GM12878 (cell line): ENCODE data around the gene DNAI4. TPM values are rescaled to one million over a fixed set of nuclear protein-coding genes. Genes with fewer than 3 reads are reported as not detected.
A peak's percentile ranks its signal among the peaks of the same experiment; 100 is the strongest.

Experiments
- ATAC-seq: fragments of 200-7000 bp; cut with Tn5 transposase; 3 replicates; pipeline ENCODE4 v1.9.1; 2020; ENCODE audit warnings: mild to moderate bottlenecking, moderate library complexity
- BruUV-seq: library from RNA; stranded (reverse); fragments of 400-500 nt; replicated peaks from 2 replicates; lab custom pipeline; 2021; lab: Mats Ljungman, UMichigan
- CTCF ChIA-PET: fragments of 300-600 bp; sonication (Branson Sonifier 250); formaldehyde crosslinking; extraction: SDS; loops from one replicate; lab custom pipeline; 2021; ENCODE audit warnings: inconsistent platforms; lab: Yijun Ruan, JAX
- POLR2A ChIA-PET: fragments of 350-600 bp; formaldehyde crosslinking; extraction: SDS; loops from one replicate; lab custom pipeline; 2021; ENCODE audit warnings: inconsistent platforms; lab: Charles Lee
- RAD21 ChIA-PET: fragments of 300-600 bp; sonication (Branson Sonifier 250); formaldehyde crosslinking; loops from one replicate; lab custom pipeline; 2023; ENCODE audit warnings: antibody characterized with exemption; ENCODE audit not compliant: unreplicated experiment; lab: Charles Lee
- SMC1A ChIA-PET: fragments of 300-600 bp; sonication (Branson Sonifier 250); formaldehyde crosslinking; loops from one replicate; lab custom pipeline; 2023; ENCODE audit not compliant: unreplicated experiment, uncharacterized antibody; lab: Charles Lee
- DNase-seq: peaks from one replicate; pipeline ENCODE4 v3.0.0-alpha.2; 2011; ENCODE audit warnings: low read depth, low spot score
- FAIRE-seq: peaks from 3 replicates; lab custom pipeline; 2011; peaks lifted over from hg19 to GRCh38; lab: Jason Lieb, UNC
- H2AFZ ChIP-seq: 2 replicates; pipeline ENCODE4 v1.6.0; 2011; ENCODE audit warnings: low read depth, low read length, control low read depth; ENCODE audit not compliant: control insufficient read depth
- H3K27ac ChIP-seq: 2 replicates; pipeline ENCODE4 v1.5.1; 2011; ENCODE audit warnings: control low read depth; ENCODE audit not compliant: control insufficient read depth, insufficient read depth
- H3K27me3 ChIP-seq, 2 experiments: replicated peaks in 1 of 2; 2 replicates each; pipeline versions ENCODE4 v1.6.0 to v1.6.1; 2011; ENCODE audit warnings: low read length in 1 of 2; ENCODE audit not compliant: control insufficient read depth in 2 of 2, insufficient read depth in 2 of 2
- H3K36me3 ChIP-seq, 2 experiments: 2 replicates each; pipeline ENCODE4 v1.5.1; 2011; ENCODE audit warnings: low read length in 1 of 2; ENCODE audit not compliant: control insufficient read depth in 2 of 2, insufficient read depth in 2 of 2
- H3K4me1 ChIP-seq: 2 replicates; pipeline ENCODE4 v1.6.1; 2011; ENCODE audit warnings: mild to moderate bottlenecking, low read length, moderate library complexity, mixed read lengths; ENCODE audit not compliant: control insufficient read depth, insufficient read depth
- H3K4me2 ChIP-seq: 2 replicates; pipeline ENCODE4 v1.6.0; 2011; ENCODE audit warnings: control low read depth; ENCODE audit not compliant: control insufficient read depth, insufficient read depth
- H3K4me3 ChIP-seq: fragments of 200-600 bp; sonication (generic); 2 replicates; pipeline ENCODE4 v1.5.1; 2016
- H3K79me2 ChIP-seq: 2 replicates; pipeline ENCODE4 v1.6.0; 2011; ENCODE audit warnings: low read length; ENCODE audit not compliant: control insufficient read depth, insufficient read depth
- H3K9ac ChIP-seq: 2 replicates; pipeline ENCODE4 v1.8.0; 2011; ENCODE audit warnings: low read length, control low read depth, mixed read lengths; ENCODE audit not compliant: control insufficient read depth, insufficient read depth
- H3K9me3 ChIP-seq: replicated peaks from 3 replicates; pipeline ENCODE4 v1.5.1; 2011; ENCODE audit warnings: mild to moderate bottlenecking, low read length; ENCODE audit not compliant: control insufficient read depth, insufficient read depth
- H4K20me1 ChIP-seq: 2 replicates; pipeline ENCODE4 v1.6.0; 2011; ENCODE audit not compliant: control insufficient read depth, insufficient read depth
- ASH2L ChIP-seq: fragments of 300-600, 200-600 bp; sonication (generic); IDR thresholded peaks from 2 replicates; pipeline ENCODE4 v1.6.1; 2017; ENCODE audit warnings: low read depth, mild to moderate bottlenecking, borderline replicate concordance
- CHD2 ChIP-seq: IDR thresholded peaks from 2 replicates; pipeline ENCODE4 v1.6.1; 2011; ENCODE audit warnings: low read depth, low read length, improper control_type of control experiment, borderline replicate concordance
- CREB1 ChIP-seq: IDR thresholded peaks from 2 replicates; pipeline ENCODE4 v1.6.1; 2012; ENCODE audit warnings: low read depth, mild to moderate bottlenecking, inconsistent platforms
- FOXK2 ChIP-seq: fragments of 450-650 bp; IDR thresholded peaks from 2 replicates; pipeline ENCODE4 v1.6.1; 2017; ENCODE audit warnings: mild to moderate bottlenecking, moderate library complexity
- GABPA ChIP-seq: IDR thresholded peaks from 2 replicates; pipeline ENCODE4 v1.6.1; 2014; ENCODE audit warnings: antibody characterized with exemption, low read depth, mild to moderate bottlenecking, inconsistent platforms
- HDGF ChIP-seq: fragments of 450-650 bp; IDR thresholded peaks from 2 replicates; pipeline ENCODE4 v1.6.1; 2016; ENCODE audit warnings: antibody characterized with exemption
- IRF5 ChIP-seq: fragments of 450-650 bp; IDR thresholded peaks from 2 replicates; pipeline ENCODE4 v1.6.1; 2017; ENCODE audit warnings: borderline replicate concordance
- JUNB ChIP-seq: IDR thresholded peaks from 2 replicates; pipeline ENCODE4 v1.6.1; 2016; ENCODE audit warnings: antibody characterized with exemption, mild to moderate bottlenecking
- KLF5 ChIP-seq: fragments of 450-650 bp; IDR thresholded peaks from 2 replicates; pipeline ENCODE4 v1.6.1; 2014; ENCODE audit warnings: mild to moderate bottlenecking; ENCODE audit not compliant: partially characterized antibody
- MXI1 ChIP-seq: fragments of 150-350 bp; IDR thresholded peaks from 2 replicates; pipeline ENCODE4 v1.6.1; 2011; ENCODE audit warnings: low read depth, mild to moderate bottlenecking, inconsistent platforms, low read length, improper control_type of control experiment
- NFIC ChIP-seq: IDR thresholded peaks from 2 replicates; pipeline ENCODE4 v1.6.1; 2012; ENCODE audit warnings: low read depth, mild to moderate bottlenecking, inconsistent platforms, low read length, moderate library complexity
- NRF1 ChIP-seq: conservative IDR thresholded peaks from 2 replicates; pipeline ENCODE4 v1.6.1; 2011; ENCODE audit warnings: mild to moderate bottlenecking, low read depth, low read length, improper control_type of control experiment
- PKNOX1 ChIP-seq: fragments of 450-650 bp; IDR thresholded peaks from 2 replicates; pipeline ENCODE4 v1.6.1; 2016; ENCODE audit warnings: mild to moderate bottlenecking
- RAD21 ChIP-seq: IDR thresholded peaks from 2 replicates; pipeline ENCODE4 v1.6.1; 2011; ENCODE audit warnings: mild to moderate bottlenecking, low read depth, low read length, moderate library complexity; ENCODE audit not compliant: insufficient read depth
- RCOR1 ChIP-seq: conservative IDR thresholded peaks from 2 replicates; pipeline ENCODE4 v1.6.1; 2012; ENCODE audit warnings: low read depth, low read length, improper control_type of control experiment
- SIX5 ChIP-seq: IDR thresholded peaks from 2 replicates; pipeline ENCODE4 v1.6.1; 2011; ENCODE audit warnings: mild to moderate bottlenecking, low read depth, low read length, moderate library complexity; ENCODE audit not compliant: severe bottlenecking
- SMARCA5 ChIP-seq: fragments of 450-650 bp; IDR thresholded peaks from 2 replicates; pipeline ENCODE4 v1.6.1; 2017; ENCODE audit warnings: mild to moderate bottlenecking
- STAT3 ChIP-seq: IDR thresholded peaks from 2 replicates; pipeline ENCODE4 v1.6.1; 2011; ENCODE audit warnings: low read depth, low read length, improper control_type of control experiment
- TAF1 ChIP-seq: IDR thresholded peaks from 2 replicates; pipeline ENCODE4 v1.6.1; 2011; ENCODE audit warnings: mild to moderate bottlenecking, low read depth, low read length, borderline replicate concordance
- TCF7 ChIP-seq: IDR thresholded peaks from 2 replicates; pipeline ENCODE4 v1.6.1; 2014; ENCODE audit warnings: antibody characterized with exemption, borderline replicate concordance
- ZBED1 ChIP-seq: IDR thresholded peaks from 2 replicates; pipeline ENCODE4 v1.6.1; 2016; ENCODE audit warnings: borderline replicate concordance
- ZNF217 ChIP-seq: fragments of 450-650 bp; IDR thresholded peaks from 2 replicates; pipeline ENCODE4 v1.6.1; 2017; ENCODE audit warnings: antibody characterized with exemption, mild to moderate bottlenecking
- ZNF622 ChIP-seq: fragments of 450-650 bp; IDR thresholded peaks from 2 replicates; pipeline ENCODE4 v1.6.1; 2017; ENCODE audit warnings: mild to moderate bottlenecking, inconsistent platforms
- WGBS: methylation state at CpG from one replicate; pipeline ENCODE4 v1.1.6; 2016; ENCODE audit warnings: low lambda C conversion rate; ENCODE audit not compliant: insufficient replicate concordance, insufficient coverage; ENCODE audit errors: missing lambda C conversion rate; 5-methylcytosine and 5-hydroxymethylcytosine counted together
- in situ Hi-C: fragments of 300-500 bp; cut with MboI; formaldehyde crosslinking; loops from 9 replicates; pipeline ENCODE4 v1.14.3; 2018; ENCODE audit warnings: mixed read lengths
- intact Hi-C: fragments of 100-400 bp; cut with micrococcal nuclease; formaldehyde crosslinking; loops from one replicate; pipeline ENCODE4 v1.14.2; 2022; ENCODE audit not compliant: unreplicated experiment
- polyA plus RNA-seq, 11 experiments: library from polyadenylated mRNA; depleted of rRNA in 4 of 11; unstranded in 6 of 11; stranded (reverse) in 5 of 11; fragments of >200 nt; fragmentation: Nextera tagmentation in 4 of 11; fragmentation: Illumina TruSeq in 1 of 11; extraction: Ambion mirVana in 4 of 11; extraction: Trizol in 1 of 11; gene quantifications; 1 replicate in 1 of 11; 2 replicates in 10 of 11; pipeline versions ENCODE4 v1.2.1 to v1.2.3, GENCODE V29; 2011 to 2016; ENCODE audit warnings: inconsistent platforms in 2 of 11, missing spikeins in 2 of 11, low read depth in 1 of 11
- total RNA-seq, 4 experiments: library from RNA; depleted of rRNA in 3 of 4; stranded (reverse); fragments of >200 nt in 3 of 4; fragmentation: Illumina TruSeq in 1 of 4; extraction: Trizol in 1 of 4; gene quantifications; 2 replicates each; pipeline versions ENCODE4 v1.2.1 to v1.2.3, GENCODE V29; 2013 to 2021

The DNAI4 gene
- total and polyA plus RNA-seq, 10 of the 15 experiments (the other 5 are each of a cell fraction or from before 2014, with no cell fraction given), result 0.13 to 2.3 (median 0.27) TPM; not detected in 1

- peak overlapping the region; percentile 59 for H2AFZ ChIP-seq
- FAIRE-seq, result no peak
- no peak for TF ChIP-seq GABPA
- no peak for TF ChIP-seq JUNB
- TF ChIP-seq KLF5, result no peak
- peak; percentile 61; the same call in 1 of the 2 replicates for TF ChIP-seq TAF1
- TF ChIP-seq TCF7, result no peak
- 0 out of 2 replicates have a peak, but pooled peaks have one; percentile 21 for TF ChIP-seq NFIC
- TF ChIP-seq ZNF217, result 0 out of 2 replicates have a peak, but pooled peaks have one; percentile 46
- peak; percentile 91; the same call in 1 of the 2 replicates for TF ChIP-seq ASH2L
- TF ChIP-seq SMARCA5, result 0 out of 2 replicates have a peak, but pooled peaks have one; percentile 51
- no peak for TF ChIP-seq SIX5
- TF ChIP-seq MXI1, result peak; percentile 65; the same call in 1 of the 2 replicates
- peak; percentile 28; the same call in 1 of the 2 replicates for TF ChIP-seq CHD2
- no peak for TF ChIP-seq RAD21
- TF ChIP-seq RCOR1, result no peak
- TF ChIP-seq ZNF622, result no peak
- peak; percentile 45; the same call in 1 of the 2 replicates for TF ChIP-seq HDGF
- no peak for TF ChIP-seq IRF5
- TF ChIP-seq CREB1, result 0 out of 2 replicates have a peak, but pooled peaks have one; percentile 2
- no peak for TF ChIP-seq ZBED1
- no peak for TF ChIP-seq NRF1
- TF ChIP-seq STAT3, result no peak
- TF ChIP-seq PKNOX1, result no peak
- TF ChIP-seq FOXK2, result no peak
These were observed 5.6 kb upstream of the DNAI4 start for GRCh38 chr1:66929999-66930822.

More at GRCh38 chr1:66929999-66930822, 5.6 kb upstream of the DNAI4 start:
- BruUV-seq, result no TSS peak
- H3K27ac ChIP-seq, result peak overlapping the region; percentile 94
- intact Hi-C loops, result loop anchor here (2.0 to 10.0 kb wide), 7 partner anchors 55 to 655 kb away; partner anchors contain the start of genes IL23R, SERBP1 and SLC35D1
- H3K4me3 ChIP-seq, result peak overlapping the region; percentile 92
- no peaks in the 10 kb centered on the region for H3K27me3 ChIP-seq
- SMC1A ChIA-PET, result interaction anchor here (0.9 to 1.0 kb wide), 3 partner anchors 11 to 54 kb away, joined by 3 read pairs; no protein-coding TSS in a partner anchor
- DNase-seq (peak; percentile 61), ATAC-seq (peak; percentile 76)
- H3K9me3 ChIP-seq, result no peaks in the 10 kb centered on the region
- under 1% methylated on average over 65 of the region's 83 CpGs for WGBS
- peaks cover 95% of the 10 kb centered on the region for H3K79me2 ChIP-seq
- in situ Hi-C loops, result loop anchor here (25.0 kb wide), 2 partner anchors 543 to 668 kb away; no protein-coding TSS in a partner anchor
- H3K4me2 ChIP-seq, result peak overlapping the region; percentile 49
- H4K20me1 ChIP-seq, result no peaks in the 10 kb centered on the region
- H3K4me1 ChIP-seq, result peaks cover 4% of the 10 kb centered on the region; the same call in 1 of the 2 replicates
- H3K9ac ChIP-seq, result peak overlapping the region; percentile 95
- H3K36me3 ChIP-seq, result no peaks in the 10 kb centered on the region; a peak in 1 of 4 replicates
- CTCF ChIA-PET, result interaction anchor here (1.0 kb wide), 1 partner anchor 25 kb away, joined by 4 read pairs; no protein-coding TSS in a partner anchor
- RAD21 ChIA-PET, result interaction anchor here (0.7 to 1.0 kb wide), 4 partner anchors 12 to 500 kb away, joined by 3 to 4 read pairs (median 4); partner anchors contain the start of gene SERBP1
- POLR2A ChIA-PET, result interaction anchor here (0.9 to 1.8 kb wide), 4 partner anchors 25 to 260 kb away, joined by 3 to 6 read pairs (median 4); partner anchors contain the start of gene SLC35D1
